ENCODE measurements around the gene SORT1.

The SORT1 gene

GRCh38 chr1:109272021-109272799 lies 125.5 kb downstream of the SORT1 start:
- no peak for DNase-seq

- DNase-seq: no peak
Measured at GRCh38 chr1:109271458-109271857, 126.3 kb downstream of the SORT1 start.

- no peak for DNase-seq
Measured at GRCh38 chr1:109270623-109271317, 126.9 kb downstream of the SORT1 start.

- no peak for DNase-seq
Measured at GRCh38 chr1:109269981-109270622, 127.6 kb downstream of the SORT1 start.

GRCh38 chr1:109269212-109269980 lies 128.3 kb downstream of the SORT1 start:
- no peak for DNase-seq

- DNase-seq: no peak
Measured at GRCh38 chr1:109268431-109269211, 129.1 kb downstream of the SORT1 start.

- no peak for DNase-seq
Measured at GRCh38 chr1:109267743-109268300, 129.9 kb downstream of the SORT1 start.

GRCh38 chr1:109266965-109267364 lies 130.8 kb downstream of the SORT1 start:
- no peak for DNase-seq

GRCh38 chr1:109265741-109266330 lies 131.9 kb downstream of the SORT1 start:
- no peak for DNase-seq

GRCh38 chr1:109265016-109265415 lies 132.7 kb downstream of the SORT1 start:
- no peak for DNase-seq

- DNase-seq: no peak
Measured at GRCh38 chr1:109264379-109264755, 133.4 kb downstream of the SORT1 start.

- peak; percentile 70 to 74 for DNase-seq
Measured at GRCh38 chr1:109263597-109264378, 133.9 kb downstream of the SORT1 start.

GRCh38 chr1:109263234-109263596 lies 134.5 kb downstream of the SORT1 start:
- no peak for DNase-seq

- DNase-seq: no peak
Measured at GRCh38 chr1:109262231-109263055, 135.3 kb downstream of the SORT1 start.

GRCh38 chr1:109261578-109261977 lies 136.1 kb downstream of the SORT1 start:
- DNase-seq: no peak

- no peak for DNase-seq
Measured at GRCh38 chr1:109261006-109261405, 136.7 kb downstream of the SORT1 start.

GRCh38 chr1:109259674-109260557 lies 137.8 kb downstream of the SORT1 start:
- DNase-seq: no peak

Data from CD4-positive, alpha-beta T cell treated with Interleukin-1 beta for 1 hour (primary cell).